HCT116 (cell line): ENCODE results near the gene DCBLD2. TPM values are rescaled to one million over a fixed set of nuclear protein-coding genes. Genes with fewer than 3 reads are reported as not detected.
A peak's percentile ranks its signal among the peaks of the same experiment; 100 is the strongest.

Source experiments
- ATAC-seq: fragments of 200-7000 bp; cut with Tn5 transposase; 2 replicates; pipeline ENCODE4 v1.9.1; 2020; ENCODE audit warnings: mild to moderate bottlenecking, moderate library complexity
- BruUV-seq: library from RNA; stranded (reverse); fragments of 400-500 nt; replicated peaks from 2 replicates; lab custom pipeline; 2021; lab: Mats Ljungman, UMichigan
- CTCF ChIA-PET: fragments of 300-600 bp; sonication (Branson Sonifier 250); formaldehyde crosslinking; loops from one replicate; lab custom pipeline; 2021; ENCODE audit warnings: antibody characterized with exemption; lab: Charles Lee
- POLR2A ChIA-PET: fragments of 300-600, 350-600 bp; sonication (Branson Sonifier 250); formaldehyde crosslinking; loops from one replicate; lab custom pipeline; 2021; ENCODE audit warnings: antibody characterized with exemption; lab: Charles Lee
- RAD21 ChIA-PET, 2 experiments: fragments of 300-600 bp; sonication (Branson Sonifier 250); formaldehyde crosslinking; loops; one replicate each; lab custom pipeline; 2023; ENCODE audit warnings: low total read pairs in 2 of 2; ENCODE audit not compliant: uncharacterized antibody in 2 of 2, unreplicated experiment in 2 of 2, low non-redundant PET in 1 of 2; lab: Charles Lee
- DNase-seq: peaks from one replicate; pipeline ENCODE4 v3.0.0-alpha.2; 2010; ENCODE audit warnings: low read depth, low spot score
- H2AFZ ChIP-seq: fragments of 200-600 bp; shearing (Covaris generic), sonication (generic); 2 replicates; pipeline ENCODE4 v1.6.1; 2017; ENCODE audit warnings: low read depth, mixed run types, mixed read lengths, antibody characterized with exemption, low read length; ENCODE audit not compliant: poor library complexity, severe bottlenecking
- H3K27ac ChIP-seq: 2 replicates; pipeline ENCODE4 v1.5.1; 2012; ENCODE audit warnings: low read depth, low read length
- H3K27me3 ChIP-seq: fragments of 200-600 bp; sonication (generic); 2 replicates; pipeline ENCODE4 v1.6.1; 2016; ENCODE audit warnings: mixed run types, low read length, mixed read lengths; ENCODE audit not compliant: insufficient read depth
- H3K36me3 ChIP-seq, 2 experiments: fragments of 200-500 bp in 1 of 2; fragments of 200-600 bp in 1 of 2; sonication (Bioruptor generic) in 1 of 2; sonication (generic) in 1 of 2; 2 replicates each; pipeline versions ENCODE4 v1.5.1 to v1.6.1; 2014 to 2016; ENCODE audit warnings: low read length in 2 of 2, inconsistent platforms in 1 of 2, mixed read lengths in 1 of 2, mixed run types in 1 of 2; ENCODE audit not compliant: insufficient read depth in 2 of 2, control insufficient read depth in 1 of 2
- H3K4me1 ChIP-seq, 2 experiments: fragments of 200-600 bp in 1 of 2; sonication (generic) in 1 of 2; 2 replicates each; pipeline versions ENCODE4 v1.5.1 to v1.6.1; 2012 to 2017; ENCODE audit warnings: low read length in 2 of 2, inconsistent platforms in 1 of 2, mild to moderate bottlenecking in 1 of 2, mixed read lengths in 1 of 2, mixed run types in 1 of 2, moderate library complexity in 1 of 2; ENCODE audit not compliant: insufficient read depth in 2 of 2, control insufficient read depth in 1 of 2
- H3K4me2 ChIP-seq: fragments of 200-600 bp; sonication (generic); 2 replicates; pipeline ENCODE4 v1.6.1; 2017; ENCODE audit warnings: mixed run types, low read length, mixed read lengths
- H3K4me3 ChIP-seq, 2 experiments: fragments of 200-600 bp in 1 of 2; sonication (generic) in 1 of 2; replicated peaks in 1 of 2; 2 replicates each; pipeline ENCODE4 v1.5.1; 2011 to 2016; ENCODE audit warnings: low read length in 2 of 2, control low read depth in 1 of 2, low read depth in 1 of 2, mild to moderate bottlenecking in 1 of 2, mixed read lengths in 1 of 2, mixed run types in 1 of 2
- H3K79me2 ChIP-seq: fragments of 200-600 bp; sonication (generic); 2 replicates; pipeline ENCODE4 v1.6.1; 2017; ENCODE audit warnings: mild to moderate bottlenecking, mixed run types, low read length, moderate library complexity, mixed read lengths; ENCODE audit not compliant: insufficient read depth
- H3K9ac ChIP-seq: fragments of 200-600 bp; sonication (generic); 2 replicates; pipeline ENCODE4 v1.6.1; 2016; ENCODE audit warnings: low read length, mixed read lengths
- H3K9me2 ChIP-seq: fragments of 200-600 bp; sonication (generic), shearing (Covaris generic); 2 replicates; pipeline ENCODE4 v1.6.1; 2017; ENCODE audit warnings: mixed run types, mild to moderate bottlenecking, moderate library complexity; ENCODE audit not compliant: insufficient read depth
- H3K9me3 ChIP-seq, 2 experiments: fragments of 200-500 bp in 1 of 2; fragments of 200-600 bp in 1 of 2; sonication (Bioruptor generic) in 1 of 2; sonication (generic) in 1 of 2; 2 replicates each; pipeline ENCODE4 v1.6.1; 2014 to 2017; ENCODE audit warnings: low read length in 2 of 2, mixed read lengths in 2 of 2, inconsistent platforms in 1 of 2, low read depth in 1 of 2, mild to moderate bottlenecking in 1 of 2, mixed run types in 1 of 2, moderate library complexity in 1 of 2; ENCODE audit not compliant: control insufficient read depth in 1 of 2, insufficient read depth in 1 of 2
- H4K20me1 ChIP-seq: fragments of 200-600 bp; sonication (generic), shearing (Covaris generic); 2 replicates; pipeline ENCODE4 v1.6.1; 2017; ENCODE audit warnings: mixed run types, mild to moderate bottlenecking, moderate library complexity; ENCODE audit not compliant: insufficient read depth
- CEBPB ChIP-seq: IDR thresholded peaks from 2 replicates; pipeline ENCODE4 v1.6.1; 2012; ENCODE audit warnings: low read depth
- CTCF ChIP-seq, 3 experiments: fragments of 200-600 bp in 1 of 3; sonication (generic) in 1 of 3; IDR thresholded peaks in 2 of 3; conservative IDR thresholded peaks in 1 of 3; 2 replicates each; pipeline ENCODE4 v1.5.1; 2012 to 2017; ENCODE audit warnings: low read depth in 2 of 3, low read length in 2 of 3, antibody characterized with exemption in 1 of 3, borderline replicate concordance in 1 of 3, control low read depth in 1 of 3, mild to moderate bottlenecking in 1 of 3, mixed read lengths in 1 of 3, mixed run types in 1 of 3, moderate library complexity in 1 of 3; ENCODE audit not compliant: insufficient read depth in 1 of 3
- EGR1 ChIP-seq: IDR thresholded peaks from 2 replicates; pipeline ENCODE4 v1.6.1; 2012; ENCODE audit warnings: low read depth
- POLR2A ChIP-seq: IDR thresholded peaks from 2 replicates; pipeline ENCODE4 v1.7.0; 2011; ENCODE audit warnings: borderline replicate concordance; ENCODE audit not compliant: insufficient read depth, insufficient read length; ENCODE audit errors: extremely low read depth
- POLR2AphosphoS5 ChIP-seq: IDR thresholded peaks from 2 replicates; pipeline ENCODE4 v1.6.1; 2011; ENCODE audit warnings: mild to moderate bottlenecking, low read depth, low read length, moderate library complexity
- SRF ChIP-seq: IDR thresholded peaks from 2 replicates; pipeline ENCODE4 v1.6.1; 2012; ENCODE audit warnings: low read depth
- YY1 ChIP-seq: IDR thresholded peaks from 2 replicates; pipeline ENCODE4 v1.6.1; 2011; ENCODE audit warnings: low read length, low read depth, moderate library complexity, mild to moderate bottlenecking; ENCODE audit not compliant: insufficient replicate concordance; ENCODE audit errors: extremely low read depth
- ZNF274 ChIP-seq: fragments of 200-500 bp; sonication (Bioruptor generic); IDR thresholded peaks from 2 replicates; pipeline ENCODE4 v1.6.1; 2014; ENCODE audit warnings: mild to moderate bottlenecking, low read depth, low read length, inconsistent platforms
- intact Hi-C: fragments of 100-400 bp; cut with micrococcal nuclease; formaldehyde crosslinking; loops from 2 replicates; pipeline ENCODE4 v1.10.0; 2022
- total RNA-seq: library from RNA; stranded (reverse); gene quantifications from one replicate; pipeline ENCODE4 v1.2.1, GENCODE V29; 2021; ENCODE audit not compliant: unreplicated experiment

DCBLD2 gene
- total RNA-seq, 1 experiment from 2014 or later: 532 TPM

- Histone ChIP-seq H2AFZ (no peak overlapping the region), H3K79me2 (peaks cover 99% of the 10 kb centered on the region), H3K4me3 (no peak overlapping the region), H3K4me1 (peaks cover 0 to 13% of the 10 kb centered on the region in 2 experiments; a peak in 2 of 4 replicates), H3K9me2 (no peaks in the 10 kb centered on the region), H3K9ac (no peak overlapping the region), H3K36me3 (peaks cover 26 to 51% of the 10 kb centered on the region in 2 experiments), H3K27me3 (no peaks in the 10 kb centered on the region), H3K9me3 (no peaks in the 10 kb centered on the region), H3K27ac (peak overlapping the region; percentile 23; the same call in 1 of the 2 replicates), H4K20me1 (peaks cover 65% of the 10 kb centered on the region), H3K4me2 (no peak overlapping the region)
- intact Hi-C loops: no loop called here
- ChIA-PET RAD21 (no interaction called here), POLR2A (no interaction called here), CTCF (no interaction called here)
- ATAC-seq: no peak
- TF ChIP-seq CEBPB (0 out of 2 replicates have a peak, but pooled peaks have one; percentile 22), CTCF (IDR thresholded peaks at IDR 0.05 in 2 of 3, conservative IDR thresholded peaks at IDR 0.05 in 1 of 3; ENCODE audit: borderline replicate concordance in 1 of 3, insufficient read depth in 1 of 3, low read depth in 2 of 3, low read length in 2 of 3) (no peak)
- no peak for DNase-seq
- no TSS peak for BruUV-seq
These were observed 55.4 kb downstream of the DCBLD2 start for GRCh38 chr3:98846101-98846500.

GRCh38 chr3:98843266-98843959 is 58.1 kb downstream of the DCBLD2 start:
- H3K4me3 ChIP-seq: no peak overlapping the region
- CTCF ChIA-PET: no interaction called here
- no TSS peak for BruUV-seq
- H3K9me2 ChIP-seq: no peaks in the 10 kb centered on the region
- RAD21 ChIA-PET: no interaction called here
- POLR2A ChIA-PET: interaction anchor here (1.7 kb wide), 1 partner anchor 11 kb away, joined by 3 read pairs; no protein-coding TSS in a partner anchor
- H3K4me2 ChIP-seq: no peak overlapping the region
- H4K20me1 ChIP-seq: peaks cover 56% of the 10 kb centered on the region
- intact Hi-C loops: no loop called here
- no peak overlapping the region for H3K9ac ChIP-seq
- DNase-seq: no peak
- TF ChIP-seq EGR1 (no peak), SRF (no peak), POLR2A (no peak), YY1 (no peak), ZNF274 (no peak), POLR2AphosphoS5 (0 out of 2 replicates have a peak, but pooled peaks have one; percentile 41)
- H3K27ac ChIP-seq: no peak overlapping the region
- no peak for ATAC-seq
- no peaks in the 10 kb centered on the region for H3K9me3 ChIP-seq
- no peaks in the 10 kb centered on the region for H3K27me3 ChIP-seq
- peaks cover 0 to 13% of the 10 kb centered on the region in 2 experiments; a peak in 2 of 4 replicates for H3K4me1 ChIP-seq
- no peak overlapping the region for H2AFZ ChIP-seq
- H3K79me2 ChIP-seq: peaks cover 95% of the 10 kb centered on the region
- peaks cover 27 to 61% of the 10 kb centered on the region in 2 experiments for H3K36me3 ChIP-seq
